ENCODE results near the gene CACHD1. TPM values are rescaled to one million over a fixed set of nuclear protein-coding genes. Genes with fewer than 3 reads are reported as not detected.

The CACHD1 gene
- 10 to 100 TPM; 16.0 to 49.6 TPM for total RNA-seq
- 1 to 10 TPM; 4.7 to 9.0 TPM for polyA plus RNA-seq
- long read RNA-seq, donor 1, full-length matches to known transcripts = 1 of 7 reads
- long read RNA-seq, donor 1, partial matches to known transcripts = 6 of 7 reads
- long read RNA-seq, donor 1, other reads (novel, unspliced or antisense) = 0 of 7 reads
- long read RNA-seq, donor 2, partial matches to known transcripts = 5 of 5 reads
- long read RNA-seq, donor 2, other reads (novel, unspliced or antisense) = 0 of 5 reads
- long read RNA-seq, donor 3 = 0 reads
- long read RNA-seq, donor 4 = 0 reads
- long read RNA-seq, donor 5, full-length matches to known transcripts = 2 of 10 reads
- long read RNA-seq, donor 5, partial matches to known transcripts = 8 of 10 reads
- long read RNA-seq, donor 5, other reads (novel, unspliced or antisense) = 0 of 10 reads

DNA sequence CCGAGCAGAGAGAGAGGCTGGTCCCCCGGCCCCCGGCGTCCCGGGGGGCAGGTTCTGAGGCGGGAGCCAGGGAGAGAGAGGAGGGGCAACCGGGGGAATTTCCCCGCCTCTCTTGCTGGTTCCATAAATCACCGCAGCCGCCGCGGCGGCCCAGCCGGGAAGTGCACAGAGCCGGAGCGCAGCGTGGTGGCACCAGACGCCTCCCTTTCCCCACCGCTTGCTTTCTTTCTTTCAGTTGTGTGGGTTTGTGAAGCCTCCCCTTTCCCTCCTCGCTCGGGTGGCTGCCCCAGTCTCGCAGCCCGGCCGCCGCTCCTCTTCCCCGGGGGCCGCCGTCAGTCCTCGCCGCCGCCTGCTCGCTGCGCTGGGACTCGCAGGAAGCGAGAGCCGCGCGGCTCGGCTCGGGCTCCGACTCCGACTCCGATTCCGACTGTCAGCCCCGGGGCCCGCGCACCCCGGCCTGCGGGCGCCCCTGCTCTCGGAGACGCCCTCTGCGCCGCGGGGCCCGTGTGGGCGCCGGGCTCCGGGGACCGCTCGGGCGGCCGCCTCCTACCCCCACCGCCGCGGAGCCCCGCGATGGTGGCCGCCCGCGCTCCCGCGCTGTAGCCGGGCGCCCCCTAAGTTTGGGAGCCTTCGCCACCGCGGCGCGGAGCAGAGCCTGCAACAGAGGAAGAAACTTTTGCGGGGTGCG, at the start of gene CACHD1:
Gene CACHD1, plus strand, starts transcription at position 153 of the 688 bp plus-strand sequence. CDS start 616 bp downstream, outside the sequence.
- ATAC-seq (ENCODE audit: insufficient read depth, low FRiP score) (peak; percentile 76), DNase-seq (peak; percentile 92 to 96 (median 93))
- Histone ChIP-seq H3K4me3 (peak within 1 kb of the TSS; percentile 64), H3K36me3 (ENCODE audit: control insufficient read depth in 4 of 4, insufficient read depth in 4 of 4, low read length in 4 of 4) (no peaks in the 10 kb centered on the region), H3K27me3 (ENCODE audit: control insufficient read depth in 3 of 3, insufficient read depth in 3 of 3, low read length in 2 of 3) (peaks cover 0 to 5% (median 0%) of the 10 kb centered on the region in 3 donors), H3K9ac (ENCODE audit: insufficient read depth in 1 of 2, low read length in 2 of 2) (peak within 1 kb of the TSS in 1 of 2 donors; percentile 59), H3K9me3 (ENCODE audit: control insufficient read depth in 4 of 4, insufficient read depth in 3 of 4, low read length in 3 of 4) (no peaks in the 10 kb centered on the region), H3K27ac (ENCODE audit: low read depth in 1 of 2, low read length in 1 of 2) (peak within 1 kb of the TSS; percentile 84 to 86), H3K4me1 (ENCODE audit: control insufficient read depth in 5 of 5, insufficient read depth in 5 of 5, low read length in 5 of 5) (peaks cover 3 to 32% (median 10%) of the 10 kb centered on the region in 5 donors)
- 0 to 1% methylated on average over 65 to 82 of the region's 82 CpGs for WGBS, 2 donors
- TF ChIP-seq, protein P1, sequence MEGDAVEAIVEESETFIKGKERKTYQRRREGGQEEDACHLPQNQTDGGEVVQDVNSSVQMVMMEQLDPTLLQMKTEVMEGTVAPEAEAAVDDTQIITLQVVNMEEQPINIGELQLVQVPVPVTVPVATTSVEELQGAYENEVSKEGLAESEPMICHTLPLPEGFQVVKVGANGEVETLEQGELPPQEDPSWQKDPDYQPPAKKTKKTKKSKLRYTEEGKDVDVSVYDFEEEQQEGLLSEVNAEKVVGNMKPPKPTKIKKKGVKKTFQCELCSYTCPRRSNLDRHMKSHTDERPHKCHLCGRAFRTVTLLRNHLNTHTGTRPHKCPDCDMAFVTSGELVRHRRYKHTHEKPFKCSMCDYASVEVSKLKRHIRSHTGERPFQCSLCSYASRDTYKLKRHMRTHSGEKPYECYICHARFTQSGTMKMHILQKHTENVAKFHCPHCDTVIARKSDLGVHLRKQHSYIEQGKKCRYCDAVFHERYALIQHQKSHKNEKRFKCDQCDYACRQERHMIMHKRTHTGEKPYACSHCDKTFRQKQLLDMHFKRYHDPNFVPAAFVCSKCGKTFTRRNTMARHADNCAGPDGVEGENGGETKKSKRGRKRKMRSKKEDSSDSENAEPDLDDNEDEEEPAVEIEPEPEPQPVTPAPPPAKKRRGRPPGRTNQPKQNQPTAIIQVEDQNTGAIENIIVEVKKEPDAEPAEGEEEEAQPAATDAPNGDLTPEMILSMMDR (IDR thresholded peaks at IDR 0.05; ENCODE audit: control extremely low read depth, extremely low read depth) = peak; percentile 16

DNA sequence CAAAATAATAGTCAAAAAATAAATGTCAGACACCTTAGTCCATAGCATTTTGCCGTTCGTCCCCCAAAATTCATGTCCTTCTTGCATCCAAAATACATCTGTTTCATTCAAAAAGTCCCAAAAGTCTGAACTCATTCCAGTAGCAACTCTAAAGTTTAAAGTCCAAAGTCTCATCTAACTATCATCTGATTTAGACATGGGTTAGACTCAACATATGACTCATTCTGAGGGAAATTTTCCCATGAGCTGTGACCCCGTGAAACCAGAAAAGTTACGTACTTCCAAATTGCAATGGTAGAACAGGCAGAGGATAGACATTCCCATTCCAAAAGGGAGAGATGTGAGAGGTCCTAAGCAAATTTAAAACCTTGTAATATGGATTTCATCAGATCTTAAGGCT, 48.6 kb upstream of the CACHD1 start:
- DNase-seq (no peak), ATAC-seq (ENCODE audit: insufficient read depth, low FRiP score) (no peak)
- 91 to 98% methylated on average over 4 of the region's 4 CpGs for WGBS, 2 donors

DNA sequence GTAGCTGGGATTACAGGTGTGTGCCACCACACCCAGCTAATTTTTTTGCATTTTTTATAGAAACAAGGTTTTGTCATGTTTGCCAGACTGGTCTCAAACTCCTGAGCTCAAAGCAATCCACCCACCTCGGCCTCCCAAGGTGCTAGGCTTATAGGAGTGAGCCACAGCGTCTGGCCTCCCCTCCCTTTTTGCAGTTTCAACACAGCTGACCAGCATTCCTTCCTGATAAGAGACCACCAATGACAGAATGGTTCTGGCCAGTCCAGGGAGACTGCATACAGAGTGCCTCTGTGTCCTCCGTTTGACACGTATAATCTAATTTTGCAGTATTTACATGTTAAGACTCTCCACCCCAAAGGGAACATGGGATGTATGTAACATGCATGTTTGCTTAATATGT, 46.4 kb upstream of the CACHD1 start:
- H3K4me3 ChIP-seq = no peak overlapping the region
- H3K27me3 ChIP-seq (ENCODE audit: control insufficient read depth in 3 of 3, insufficient read depth in 3 of 3, low read length in 2 of 3) = no peaks in the 10 kb centered on the region
- ATAC-seq (ENCODE audit: insufficient read depth, low FRiP score) (no peak), DNase-seq (no peak)
- H3K9me3 ChIP-seq (ENCODE audit: control insufficient read depth in 4 of 4, insufficient read depth in 3 of 4, low read length in 3 of 4) = no peaks in the 10 kb centered on the region
- H3K27ac ChIP-seq (ENCODE audit: low read depth in 1 of 2, low read length in 1 of 2) = no peak overlapping the region
- TF ChIP-seq, protein P1 (IDR thresholded peaks at IDR 0.05; ENCODE audit: control extremely low read depth, extremely low read depth) = no peak
- no peak overlapping the region for H3K9ac ChIP-seq (ENCODE audit: insufficient read depth in 1 of 2, low read length in 2 of 2)
- H3K4me1 ChIP-seq (ENCODE audit: control insufficient read depth in 5 of 5, insufficient read depth in 5 of 5, low read length in 5 of 5) = peaks cover 0 to 17% (median 0%) of the 10 kb centered on the region in 5 donors
- WGBS, 2 donors = 87 to 91% methylated on average over 4 of the region's 4 CpGs
- no peaks in the 10 kb centered on the region for H3K36me3 ChIP-seq (ENCODE audit: control insufficient read depth in 4 of 4, insufficient read depth in 4 of 4, low read length in 4 of 4)

More for the DNA sequence above, 48.6 kb upstream of the CACHD1 start:
- Histone ChIP-seq H3K27me3 (ENCODE audit: control insufficient read depth in 3 of 3, insufficient read depth in 3 of 3, low read length in 2 of 3) (no peaks in the 10 kb centered on the region), H3K9ac (ENCODE audit: insufficient read depth in 1 of 2, low read length in 2 of 2) (no peak overlapping the region), H3K36me3 (ENCODE audit: control insufficient read depth in 4 of 4, insufficient read depth in 4 of 4, low read length in 4 of 4) (no peaks in the 10 kb centered on the region), H3K4me3 (no peak overlapping the region), H3K9me3 (ENCODE audit: control insufficient read depth in 4 of 4, insufficient read depth in 3 of 4, low read length in 3 of 4) (no peaks in the 10 kb centered on the region), H3K4me1 (ENCODE audit: control insufficient read depth in 5 of 5, insufficient read depth in 5 of 5, low read length in 5 of 5) (peaks cover 0 to 9% (median 0%) of the 10 kb centered on the region in 5 donors), H3K27ac (ENCODE audit: low read depth in 1 of 2, low read length in 1 of 2) (no peak overlapping the region)
- TF ChIP-seq, protein P1 (IDR thresholded peaks at IDR 0.05; ENCODE audit: control extremely low read depth, extremely low read depth) = no peak

Measured in lung (tissue), 16 donors.